IPS-18c (cell line): ENCODE results near the gene COA8.
"Not testable (repeated sequence)": the region's sequence is repeated elsewhere in the genome, so short reads cannot be mapped to it uniquely, and the experiment has no call there.

Experiments
- H3K4me3 ChIP-seq: 2 replicates; pipeline ENCODE4 v1.7.0; 2013; ENCODE audit warnings: low read depth, mild to moderate bottlenecking, low read length, moderate library complexity; ENCODE audit not compliant: insufficient read depth
- H3K9me3 ChIP-seq: one replicate; pipeline ENCODE4 v1.6.1; 2013; ENCODE audit warnings: mild to moderate bottlenecking, low read length, moderate library complexity; ENCODE audit not compliant: control insufficient read depth, insufficient read depth

The COA8 gene

DNA sequence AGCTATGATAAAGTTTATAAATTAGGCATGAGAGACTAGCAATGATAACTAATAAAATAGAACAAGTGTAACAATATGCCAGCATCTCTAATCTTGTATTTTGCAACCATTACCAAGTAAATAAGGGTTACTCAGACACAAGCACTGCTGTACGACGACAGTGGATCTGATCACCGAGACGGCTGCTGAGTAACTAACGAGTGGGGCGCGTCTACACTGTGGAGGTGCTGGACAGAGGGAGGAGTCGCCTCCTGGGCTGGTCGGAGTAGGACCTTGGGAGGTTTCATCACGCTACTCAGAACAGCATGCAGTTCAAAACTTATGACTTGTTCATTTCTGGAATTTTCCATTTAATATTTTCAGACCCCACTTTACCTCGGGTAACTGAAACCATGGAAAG lies 18.4 kb downstream of the COA8 start:
- Histone ChIP-seq H3K4me3 (no peak overlapping the region), H3K9me3 (no peaks in the 10 kb centered on the region)

DNA sequence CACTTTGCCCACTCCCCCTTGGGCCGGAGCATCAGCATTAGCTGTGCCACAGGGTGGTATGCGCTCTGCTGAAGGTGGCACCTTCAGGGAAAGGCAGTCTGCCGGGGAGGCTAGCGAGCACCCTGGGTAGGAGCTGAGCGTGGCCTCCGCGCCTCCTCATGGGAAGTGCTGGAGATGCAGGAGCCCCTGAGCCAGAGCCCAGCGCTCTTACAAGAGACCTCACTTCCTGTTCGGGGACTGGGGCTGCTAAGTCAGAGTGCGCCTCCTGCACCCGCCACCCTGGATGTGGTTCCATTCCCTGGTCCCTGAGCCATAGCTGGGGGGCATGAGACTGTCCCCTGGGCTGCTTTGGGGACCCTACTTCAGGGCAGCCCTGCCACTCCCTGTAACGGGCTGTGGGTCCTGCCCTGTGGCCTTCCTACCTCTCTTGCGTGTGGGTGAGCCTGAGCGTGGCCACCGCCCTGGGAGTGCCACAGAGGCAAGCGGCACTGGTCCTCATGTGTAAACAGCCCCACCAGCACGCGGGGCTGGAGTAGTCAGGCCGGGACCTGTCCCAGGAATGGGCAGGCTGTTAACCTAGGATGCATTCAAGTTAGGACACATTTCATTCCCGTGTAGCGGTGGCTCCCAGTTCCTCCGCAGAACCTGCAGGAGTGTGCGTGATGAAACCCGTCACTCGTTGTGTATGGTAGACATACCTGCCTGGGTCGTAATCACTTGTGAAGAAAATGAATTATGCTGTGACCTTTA lies 19.4 kb downstream of the COA8 start:
- Histone ChIP-seq H3K4me3 (no peak overlapping the region), H3K9me3 (no peaks in the 10 kb centered on the region)

DNA sequence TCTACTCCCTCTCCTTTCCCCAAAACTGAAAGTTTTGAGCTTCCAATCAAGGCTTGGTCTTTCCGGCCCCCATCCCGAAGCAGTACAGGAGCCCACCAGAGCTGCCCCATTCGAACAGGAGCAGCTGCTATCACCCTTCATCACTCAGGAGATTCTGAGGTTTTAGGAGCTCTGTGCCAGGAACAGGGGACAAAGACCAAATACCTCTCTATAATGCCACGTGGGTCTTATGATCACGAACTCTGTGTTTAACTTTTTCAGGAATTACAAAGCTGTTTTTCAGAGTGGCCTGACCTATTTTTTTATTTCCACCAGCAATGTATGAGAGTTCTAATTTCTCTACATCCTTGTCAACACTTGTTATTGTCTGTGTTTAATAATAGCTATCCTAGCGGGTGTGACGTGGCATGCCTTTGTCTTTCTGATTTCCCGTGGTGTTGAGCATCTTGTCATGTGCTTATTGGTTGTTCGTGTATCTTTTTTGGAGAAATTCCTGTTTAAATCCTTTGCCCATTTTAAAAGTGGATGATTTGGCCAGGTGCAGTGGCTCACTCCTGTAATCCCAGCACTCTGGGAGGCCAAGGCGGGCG lies 21.7 kb downstream of the COA8 start:
- peaks cover 2% of the 10 kb centered on the region for H3K9me3 ChIP-seq
- H3K4me3 ChIP-seq: no peak overlapping the region

DNA sequence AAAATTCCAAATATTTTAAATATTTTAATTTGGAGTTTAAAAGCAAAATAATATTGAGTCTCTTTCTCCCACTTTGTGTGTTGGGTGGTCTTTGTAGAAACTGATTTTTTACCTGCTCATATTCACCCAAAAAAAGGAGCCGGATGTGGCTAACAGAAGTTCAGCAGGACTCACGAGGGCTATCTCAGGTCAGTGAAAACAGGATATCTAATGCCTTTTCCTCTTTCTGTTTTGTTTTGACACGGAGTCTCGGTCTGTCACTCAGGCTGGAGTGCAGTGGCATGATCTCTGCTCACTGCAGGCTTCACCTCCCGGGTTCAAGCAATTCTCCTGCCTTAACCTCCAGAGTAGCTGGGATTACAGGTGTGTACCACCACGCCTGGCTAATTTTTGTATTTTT lies 30.8 kb downstream of the COA8 start:
- Histone ChIP-seq H3K9me3 (peaks cover 1% of the 10 kb centered on the region), H3K4me3 (no peak overlapping the region)

DNA sequence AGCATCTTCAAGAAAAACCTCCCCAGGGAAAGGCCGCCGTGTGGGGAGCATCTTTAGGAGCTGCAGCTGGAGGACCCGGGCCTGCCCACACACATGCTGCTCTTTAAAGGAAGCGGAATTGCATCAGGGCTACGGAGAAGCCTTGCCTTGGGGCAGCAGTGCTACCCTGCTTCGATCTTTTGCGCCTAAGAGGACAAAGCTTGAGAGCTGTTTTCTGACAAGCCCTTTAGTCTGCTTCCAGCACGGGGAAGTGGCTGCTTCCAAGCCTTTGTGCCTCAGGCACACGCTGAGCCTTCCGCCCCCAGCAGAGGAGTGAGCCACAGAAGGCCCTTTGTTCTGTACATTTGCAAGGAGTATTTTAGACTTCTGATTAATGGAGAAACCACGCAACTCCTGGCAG lies 31.5 kb downstream of the COA8 start:
- Histone ChIP-seq H3K9me3 (no peaks in the 10 kb centered on the region), H3K4me3 (no peak overlapping the region)

DNA sequence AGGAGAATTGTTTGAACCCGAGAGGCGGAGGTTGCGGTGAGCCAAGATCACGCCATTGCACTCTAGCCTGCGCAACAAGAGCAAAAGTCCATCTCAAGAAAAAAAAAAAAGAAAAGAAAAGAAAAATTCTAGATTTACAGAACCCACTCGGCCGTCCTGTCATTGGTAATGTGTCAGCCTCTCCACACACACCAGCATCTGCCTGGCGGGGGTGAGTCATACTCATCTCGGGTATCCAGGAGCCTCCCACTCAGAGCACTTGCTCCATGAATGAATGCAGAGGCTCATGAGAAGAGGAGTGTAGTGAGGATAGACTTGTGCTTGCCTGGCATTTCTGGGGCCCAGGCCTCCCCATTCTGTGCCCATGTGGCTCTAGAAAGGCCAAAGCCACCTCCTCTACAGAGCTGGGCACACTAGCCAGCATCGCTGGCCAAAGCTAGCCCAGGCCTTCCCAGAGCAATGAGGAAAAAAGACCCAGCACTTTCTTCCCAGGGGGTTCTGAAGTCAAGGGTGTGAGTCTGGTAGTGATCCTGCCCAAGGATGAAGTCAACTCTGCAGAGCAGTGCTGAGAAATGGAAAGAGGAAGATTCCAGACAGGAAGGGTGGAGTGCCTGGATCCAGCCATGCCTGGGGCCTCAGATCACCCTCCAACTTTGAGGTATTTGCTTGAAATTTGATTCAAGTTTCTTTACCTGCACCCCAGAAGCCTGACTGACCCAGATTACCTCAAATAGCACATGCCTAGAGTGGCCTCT lies 35.0 kb downstream of the COA8 start:
- Histone ChIP-seq H3K9me3 (peaks cover 2% of the 10 kb centered on the region), H3K4me3 (no peak overlapping the region)

DNA sequence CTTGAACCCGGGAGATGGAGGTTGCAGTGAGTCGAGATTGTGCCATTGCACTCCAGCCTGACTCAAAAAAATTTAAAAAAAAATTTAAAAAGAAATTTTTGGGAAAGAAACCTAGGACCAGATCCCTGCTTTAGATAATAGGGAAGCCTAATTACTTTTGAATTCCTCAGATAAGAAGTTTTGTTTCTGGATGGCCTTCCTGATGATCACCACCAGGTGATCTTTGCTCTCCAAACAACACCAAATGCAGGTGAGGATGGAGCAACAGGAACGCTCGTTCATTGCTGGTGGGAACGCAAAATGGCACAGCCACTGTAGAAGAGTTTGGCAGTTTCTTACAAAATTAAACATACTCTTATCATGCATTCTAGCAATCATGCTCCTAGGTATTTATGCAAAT lies 37.7 kb downstream of the COA8 start:
- Histone ChIP-seq H3K9me3 (peaks cover 2% of the 10 kb centered on the region), H3K4me3 (no peak overlapping the region)

DNA sequence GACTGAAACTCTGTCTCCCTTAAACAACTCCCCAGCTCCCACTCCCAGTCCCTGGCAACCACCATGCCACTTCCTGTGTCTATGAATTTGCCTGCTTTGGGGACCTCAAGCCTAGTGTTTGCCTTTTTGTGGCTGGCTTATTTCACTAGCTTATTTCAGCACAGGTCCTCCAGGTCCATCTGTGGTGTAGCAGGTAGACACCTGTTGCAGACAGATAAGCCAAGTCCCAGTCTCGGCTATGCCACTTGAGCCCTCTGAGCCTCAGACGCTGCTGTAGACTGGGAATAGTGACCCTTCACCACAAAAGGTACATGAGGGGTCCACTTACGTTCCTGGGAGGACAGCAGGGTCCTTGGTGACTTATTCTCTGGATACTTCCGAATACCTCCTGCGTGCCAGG lies 41.9 kb downstream of the COA8 start:
- no peak overlapping the region for H3K4me3 ChIP-seq
- peaks cover 2% of the 10 kb centered on the region for H3K9me3 ChIP-seq

DNA sequence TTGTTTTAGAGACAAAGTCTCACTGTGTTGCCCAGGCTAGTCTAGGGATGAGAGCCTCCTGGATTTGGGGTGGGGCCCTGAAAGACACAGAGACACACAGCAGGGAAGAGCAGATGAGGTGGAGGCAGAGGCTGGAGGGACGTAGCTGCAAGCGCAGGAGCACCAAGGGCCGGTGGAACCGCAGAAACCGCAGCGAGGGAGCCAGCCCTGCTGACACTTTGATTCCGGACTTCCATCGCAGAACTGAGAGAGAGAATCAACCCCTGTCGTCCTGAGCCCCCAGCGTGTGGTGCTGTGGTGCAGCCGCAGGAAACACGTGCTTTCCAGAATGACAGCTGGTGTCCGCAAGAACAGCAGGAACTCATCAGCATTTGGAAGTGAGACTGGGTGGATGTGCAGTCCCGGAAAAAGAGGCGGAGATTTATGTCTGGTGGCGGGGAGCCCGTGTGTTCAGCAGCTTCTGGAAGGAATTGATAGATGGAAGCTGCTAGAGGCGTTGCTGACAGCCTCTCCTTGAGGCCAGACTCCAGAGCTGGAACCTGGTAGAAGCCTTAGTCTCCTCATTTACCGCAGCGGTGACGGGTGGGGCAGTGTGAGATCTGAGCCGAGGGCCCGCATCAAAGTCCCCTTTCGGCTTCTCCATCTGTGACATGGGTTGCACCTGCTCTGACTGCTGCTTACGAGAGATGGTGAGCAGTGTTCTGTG lies 44.4 kb downstream of the COA8 start:
- Histone ChIP-seq H3K4me3 (peak overlapping the region; percentile 34; the same call in 1 of the 2 replicates), H3K9me3 (no peaks in the 10 kb centered on the region)

DNA sequence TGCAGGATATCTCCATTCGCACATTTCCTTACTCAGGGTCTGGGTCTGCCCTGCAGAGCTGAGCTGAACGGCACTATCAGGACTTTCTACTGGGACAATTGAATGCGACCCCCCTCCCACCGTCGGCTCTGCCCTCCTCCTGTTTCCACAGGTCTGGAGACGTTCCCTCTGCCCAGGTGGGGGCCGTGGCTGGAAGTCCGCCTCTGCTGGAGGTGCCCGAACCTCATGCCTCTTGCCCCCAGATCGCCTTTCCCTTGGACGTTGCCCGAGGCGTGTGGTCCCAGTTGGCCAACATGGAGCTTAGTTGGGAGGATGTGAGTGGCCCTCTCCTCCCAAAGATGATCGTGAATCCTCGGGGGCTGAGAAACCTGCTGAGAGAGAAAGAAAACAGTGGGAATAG lies 45.1 kb downstream of the COA8 start:
- Histone ChIP-seq H3K4me3 (no peak overlapping the region), H3K9me3 (no peaks in the 10 kb centered on the region)

DNA sequence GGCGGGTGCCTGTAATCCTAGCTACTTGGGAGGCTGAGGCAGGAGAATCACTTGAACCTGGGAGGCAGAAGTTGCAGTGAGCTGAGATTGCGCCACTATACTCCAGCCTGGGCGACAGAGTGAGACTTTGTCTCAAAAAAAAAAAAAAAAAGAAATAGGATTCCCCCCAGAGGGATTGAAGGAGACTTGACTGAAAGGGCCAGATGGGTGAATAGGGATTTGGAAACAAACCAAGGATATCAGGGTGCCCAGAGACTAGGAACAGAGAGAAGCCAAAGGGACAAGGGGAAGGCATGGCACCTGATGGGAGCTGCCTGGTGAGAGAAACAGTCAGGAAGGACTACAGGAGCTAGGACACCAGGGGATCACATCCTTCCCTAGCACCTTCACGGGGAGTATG lies 46.3 kb downstream of the COA8 start:
- not testable (repeated sequence) for H3K9me3 ChIP-seq, H3K4me3 ChIP-seq

DNA sequence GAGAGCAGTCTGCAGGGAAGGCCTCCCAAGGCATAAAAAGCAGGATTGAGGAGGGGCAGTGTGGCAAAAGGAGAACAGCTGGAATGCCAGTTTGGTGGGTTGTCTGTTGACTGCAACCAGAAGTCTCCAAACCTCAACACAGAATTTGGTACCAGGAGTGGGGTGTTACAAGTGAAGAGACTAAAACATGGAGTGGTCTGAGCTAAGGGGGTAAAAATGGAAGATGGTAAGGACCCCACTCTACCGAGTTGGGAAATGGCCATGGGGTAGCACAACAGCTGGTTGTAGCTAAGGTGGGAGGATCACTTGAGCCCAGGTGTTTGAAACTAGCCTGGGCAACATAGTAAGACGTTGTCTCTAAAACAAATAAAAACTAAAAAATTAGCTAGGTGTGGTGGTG lies 48.5 kb downstream of the COA8 start:
- Histone ChIP-seq H3K4me3 (no peak overlapping the region), H3K9me3 (no peaks in the 10 kb centered on the region)

DNA sequence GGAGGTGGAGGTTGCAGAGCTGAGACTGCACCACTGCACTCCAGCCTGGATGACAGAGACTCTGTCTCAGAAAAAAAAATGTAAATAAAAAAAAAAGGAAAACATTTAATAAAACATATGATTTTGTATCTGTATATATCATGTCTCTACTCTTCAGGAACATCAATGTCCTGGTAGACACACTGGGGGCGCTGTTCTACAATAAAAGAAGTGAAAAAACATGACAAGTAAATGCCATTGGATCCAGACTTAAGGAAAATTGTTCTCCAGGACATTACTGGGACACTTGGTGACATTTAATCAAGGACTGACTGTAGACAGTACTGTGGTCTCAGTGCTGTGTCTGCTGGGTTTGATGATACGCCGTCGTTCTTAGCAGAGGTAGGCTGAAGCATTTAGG lies 50.8 kb downstream of the COA8 start:
- H3K4me3 ChIP-seq: no peak overlapping the region
- H3K9me3 ChIP-seq: no peaks in the 10 kb centered on the region

DNA sequence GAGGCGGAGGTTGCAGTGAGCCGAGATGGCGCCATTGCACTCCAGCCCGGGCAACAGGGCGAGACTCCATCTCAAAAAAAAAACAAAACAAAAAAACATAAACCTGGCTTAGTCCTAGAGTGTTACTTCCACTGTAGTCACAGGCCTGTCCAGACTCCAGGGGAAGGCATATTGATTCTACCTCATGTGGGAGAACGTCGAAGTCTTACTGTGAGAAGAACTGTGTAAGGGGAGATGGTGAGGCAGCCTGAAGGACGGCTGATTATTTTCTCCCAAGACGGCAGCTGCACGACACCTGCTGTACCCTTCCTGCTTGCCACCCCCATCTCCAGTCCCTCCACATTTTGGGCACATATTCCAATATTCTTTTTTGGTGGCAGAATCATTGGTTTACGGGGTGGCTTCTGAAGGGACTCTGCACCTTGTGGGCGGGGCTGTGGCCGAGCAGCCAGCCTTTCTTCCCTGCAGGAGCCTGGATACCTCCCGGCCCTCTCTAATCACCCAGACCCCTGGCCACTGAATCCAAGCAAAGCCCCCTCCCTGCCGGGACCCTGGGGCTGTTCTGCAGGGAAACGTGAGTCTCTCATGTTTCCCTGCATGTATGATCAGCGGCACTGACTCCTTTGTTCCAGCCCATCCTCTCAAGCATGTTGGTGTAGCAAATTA lies 54.0 kb downstream of the COA8 start:
- Histone ChIP-seq H3K9me3 (no peaks in the 10 kb centered on the region), H3K4me3 (no peak overlapping the region)

DNA sequence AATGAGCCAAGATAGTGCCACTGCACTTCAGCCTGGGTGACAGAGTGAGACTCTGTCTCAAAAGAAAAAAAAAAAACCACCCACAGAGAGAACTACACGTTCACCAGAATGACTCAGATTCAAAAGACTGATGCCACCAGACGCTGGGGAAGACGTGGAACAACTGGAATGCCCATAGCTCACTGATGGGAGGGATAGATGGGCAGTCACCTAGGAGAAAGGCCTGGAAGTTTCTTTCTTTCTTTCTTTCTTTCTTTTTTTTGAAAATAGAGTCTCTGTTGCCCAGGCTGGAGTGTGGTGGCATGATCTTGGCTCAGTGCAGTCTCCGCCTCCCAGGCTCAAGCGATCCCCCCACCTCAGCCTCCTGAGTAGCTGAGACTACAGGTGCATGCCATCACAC lies 56.3 kb downstream of the COA8 start:
- Histone ChIP-seq H3K9me3 (no peaks in the 10 kb centered on the region), H3K4me3 (no peak overlapping the region)

DNA sequence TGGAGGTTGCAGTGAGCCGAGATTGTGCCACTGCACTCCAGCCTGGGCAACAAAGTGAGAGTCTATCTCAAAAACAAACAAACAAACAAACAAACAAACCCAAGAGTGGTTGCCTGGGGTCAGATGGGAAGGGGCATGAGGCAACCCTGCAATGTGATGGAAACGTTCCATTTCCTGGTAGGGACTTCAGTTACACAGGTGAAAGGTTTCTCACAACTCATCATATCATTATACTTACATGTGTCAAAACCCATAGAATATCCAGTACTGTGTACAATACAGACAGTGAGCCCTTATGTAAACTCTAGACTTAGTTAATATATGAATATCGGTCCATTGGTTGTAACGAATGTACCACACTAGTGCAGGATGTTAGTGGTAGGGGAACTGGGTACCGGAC lies 59.1 kb downstream of the COA8 start:
- Histone ChIP-seq H3K9me3 (no peaks in the 10 kb centered on the region), H3K4me3 (no peak overlapping the region)

DNA sequence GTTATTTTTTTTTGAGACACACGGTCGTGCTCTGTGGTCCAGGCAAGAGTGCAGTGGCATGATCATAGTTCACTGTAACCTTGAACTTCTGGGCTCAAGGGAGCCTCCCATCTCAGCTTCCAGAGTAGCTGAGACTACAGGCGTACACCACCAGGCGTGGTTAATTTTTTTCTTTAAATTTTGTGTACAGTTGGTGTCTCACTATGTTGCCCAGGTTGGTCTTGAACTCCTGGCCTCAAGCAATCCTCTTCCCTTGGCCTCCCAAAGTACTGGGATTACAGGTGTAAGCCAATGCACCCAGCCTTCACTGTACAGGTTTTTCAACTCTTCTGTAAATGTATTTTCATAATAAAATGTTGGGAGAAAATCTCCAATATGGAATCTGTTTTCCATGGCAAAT lies 60.5 kb downstream of the COA8 start:
- Histone ChIP-seq H3K9me3 (no peaks in the 10 kb centered on the region), H3K4me3 (no peak overlapping the region)
